Measurements from ENCODE around the gene GNLY. TPM values are rescaled to one million over a fixed set of nuclear protein-coding genes. Genes with fewer than 3 reads are reported as not detected.

Gene GNLY
- total and polyA plus RNA-seq, 2 of the 4 experiments (the other 2 are of a cell fraction) = not detected

DNA sequence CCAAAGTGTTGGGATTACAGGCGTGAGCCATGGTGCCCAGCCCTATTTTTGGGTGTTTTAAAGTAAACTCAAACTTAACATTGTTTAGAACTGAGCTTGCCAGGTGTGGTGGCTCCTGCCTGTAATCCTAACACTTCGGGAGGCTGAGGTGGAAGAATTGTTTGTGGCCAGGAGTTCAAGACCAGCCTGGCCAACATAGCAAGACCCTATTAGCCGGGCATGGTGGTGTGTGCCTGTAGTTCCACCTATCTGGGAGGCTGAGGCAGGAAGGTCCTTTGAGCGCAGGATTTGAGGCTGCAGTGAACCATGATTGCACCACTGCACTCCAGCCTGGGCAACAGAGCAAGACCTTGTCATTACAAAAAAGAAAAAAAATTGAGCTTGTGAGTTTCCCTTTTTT, 43.7 kb upstream of the GNLY start:
- ChIA-PET POLR2A (ENCODE audit: unreplicated experiment) (interaction anchor here (1.3 kb wide), 1 partner anchor 111 kb away, joined by 3 read pairs; no protein-coding TSS in a partner anchor), CTCF (interaction anchor here (1.2 to 3.9 kb wide), 3 partner anchors 9 to 78 kb away, joined by 3 to 31 read pairs (median 8); no protein-coding TSS in a partner anchor)
- Histone ChIP-seq H4K5ac (ENCODE audit: low read depth, low read length) (peak overlapping the region; percentile 87), H3K4me1 (ENCODE audit: control insufficient read depth, insufficient read depth, low read length) (peaks cover 28% of the 10 kb centered on the region), H4K91ac (ENCODE audit: insufficient read depth, low read depth, low read length) (peak overlapping the region; percentile 93), H3K9me3 (ENCODE audit: control insufficient read depth, insufficient read depth, low read length) (no peaks in the 10 kb centered on the region), H2BK20ac (ENCODE audit: low read depth, low read length) (peak overlapping the region; percentile 78), H2BK5ac (ENCODE audit: low read depth, low read length, poor library complexity, severe bottlenecking) (peak overlapping the region; percentile 87), H3K4ac (ENCODE audit: low read depth, low read length) (peak overlapping the region; percentile 95), H3K36me3 (ENCODE audit: control insufficient read depth, insufficient read depth, low read length) (peaks cover 38% of the 10 kb centered on the region), H3K27ac (ENCODE audit: insufficient read depth, low read length) (peak overlapping the region; percentile 93), H3K14ac (replicated peaks; ENCODE audit: low read depth, low read length) (peak overlapping the region; percentile 64), H3K4me3 (ENCODE audit: insufficient read depth, low read depth, low read length) (no peak overlapping the region), H3K4me2 (ENCODE audit: low read depth, low read length) (no peak overlapping the region), H3K9ac (ENCODE audit: low read depth, low read length) (no peak overlapping the region), H2AFZ (replicated peaks; ENCODE audit: low read length, poor library complexity) (no peak overlapping the region), H3K79me1 (ENCODE audit: low read depth in 1 of 2, low read length in 2 of 2) (peaks cover 8 to 19% of the 10 kb centered on the region in 2 experiments; a peak in 3 of 4 replicates), H4K8ac (ENCODE audit: low read depth in 2 of 2, low read length in 2 of 2) (peak overlapping the region; percentile 67 to 82; a peak in 3 of 4 replicates), H2BK15ac (ENCODE audit: low read depth, low read length) (peak overlapping the region; percentile 96; the same call in 2 of the 3 replicates), H3K56ac (ENCODE audit: extremely low read depth, insufficient read depth, low read length) (peak overlapping the region; percentile 10; the same call in 1 of the 2 replicates), H3K18ac (ENCODE audit: low read depth, low read length) (peak overlapping the region; percentile 95), H4K20me1 (ENCODE audit: insufficient read depth, low read length) (peaks cover 14% of the 10 kb centered on the region), H3K9me1 (ENCODE audit: insufficient read depth, low read length) (peaks cover 22% of the 10 kb centered on the region), H2BK120ac (ENCODE audit: low read depth, low read length) (peak overlapping the region; percentile 93), H3K27me3 (ENCODE audit: control insufficient read depth, insufficient read depth, low read length) (no peaks in the 10 kb centered on the region), H2AK9ac (replicated peaks; ENCODE audit: low read depth, low read length, poor library complexity) (no peak overlapping the region), H3K23ac (ENCODE audit: low read depth, low read length) (peak overlapping the region; percentile 38; the same call in 1 of the 2 replicates), H2AK5ac (ENCODE audit: low read depth, low read length) (peak overlapping the region; percentile 96)
- DNase-seq (no peak), ATAC-seq (ENCODE audit: low read depth) (no peak)
- dilution Hi-C loops (cut with HindIII; ENCODE audit: low sequenced_read_pairs, unreplicated experiment) (no loop called here), intact Hi-C loops (cut with micrococcal nuclease) (no loop called here), in situ Hi-C loops (cut with MboI; ENCODE audit: low sequenced_read_pairs) (no loop called here)
- TF ChIP-seq RFX5 (IDR thresholded peaks at IDR 0.05; ENCODE audit: low read depth, low read length) (no peak), MXI1 (IDR thresholded peaks at IDR 0.05; ENCODE audit: borderline replicate concordance, low read depth, low read length) (no peak), NFE2L2 (IDR thresholded peaks at IDR 0.05; ENCODE audit: low read depth, low read length) (no peak), POLR2A (IDR thresholded peaks at IDR 0.05; ENCODE audit: low read depth, low read length) (no peak), FOS (IDR thresholded peaks at IDR 0.05; ENCODE audit: low read depth, low read length) (no peak), SMC3 (IDR thresholded peaks at IDR 0.05; ENCODE audit: low read depth, low read length) (no peak), MAZ (IDR thresholded peaks at IDR 0.05; ENCODE audit: borderline replicate concordance, low read depth, low read length) (no peak), BHLHE40 (IDR thresholded peaks at IDR 0.05; ENCODE audit: low read depth, low read length) (no peak), CEBPB (IDR thresholded peaks at IDR 0.05; ENCODE audit: low read depth, low read length) (no peak)
- TF ChIP-seq, protein P1, sequence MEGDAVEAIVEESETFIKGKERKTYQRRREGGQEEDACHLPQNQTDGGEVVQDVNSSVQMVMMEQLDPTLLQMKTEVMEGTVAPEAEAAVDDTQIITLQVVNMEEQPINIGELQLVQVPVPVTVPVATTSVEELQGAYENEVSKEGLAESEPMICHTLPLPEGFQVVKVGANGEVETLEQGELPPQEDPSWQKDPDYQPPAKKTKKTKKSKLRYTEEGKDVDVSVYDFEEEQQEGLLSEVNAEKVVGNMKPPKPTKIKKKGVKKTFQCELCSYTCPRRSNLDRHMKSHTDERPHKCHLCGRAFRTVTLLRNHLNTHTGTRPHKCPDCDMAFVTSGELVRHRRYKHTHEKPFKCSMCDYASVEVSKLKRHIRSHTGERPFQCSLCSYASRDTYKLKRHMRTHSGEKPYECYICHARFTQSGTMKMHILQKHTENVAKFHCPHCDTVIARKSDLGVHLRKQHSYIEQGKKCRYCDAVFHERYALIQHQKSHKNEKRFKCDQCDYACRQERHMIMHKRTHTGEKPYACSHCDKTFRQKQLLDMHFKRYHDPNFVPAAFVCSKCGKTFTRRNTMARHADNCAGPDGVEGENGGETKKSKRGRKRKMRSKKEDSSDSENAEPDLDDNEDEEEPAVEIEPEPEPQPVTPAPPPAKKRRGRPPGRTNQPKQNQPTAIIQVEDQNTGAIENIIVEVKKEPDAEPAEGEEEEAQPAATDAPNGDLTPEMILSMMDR (conservative IDR thresholded peaks at IDR 0.05; ENCODE audit: low read depth, low read length) = no peak
- TF ChIP-seq, protein P2, sequence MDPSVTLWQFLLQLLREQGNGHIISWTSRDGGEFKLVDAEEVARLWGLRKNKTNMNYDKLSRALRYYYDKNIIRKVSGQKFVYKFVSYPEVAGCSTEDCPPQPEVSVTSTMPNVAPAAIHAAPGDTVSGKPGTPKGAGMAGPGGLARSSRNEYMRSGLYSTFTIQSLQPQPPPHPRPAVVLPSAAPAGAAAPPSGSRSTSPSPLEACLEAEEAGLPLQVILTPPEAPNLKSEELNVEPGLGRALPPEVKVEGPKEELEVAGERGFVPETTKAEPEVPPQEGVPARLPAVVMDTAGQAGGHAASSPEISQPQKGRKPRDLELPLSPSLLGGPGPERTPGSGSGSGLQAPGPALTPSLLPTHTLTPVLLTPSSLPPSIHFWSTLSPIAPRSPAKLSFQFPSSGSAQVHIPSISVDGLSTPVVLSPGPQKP (IDR thresholded peaks at IDR 0.05; ENCODE audit: borderline replicate concordance, low read depth, low read length) = no peak
- 100% methylated on average over 1 of the region's 4 CpGs; no CpG with 5 or more reads in 1 of the 2 experiments for WGBS, 2 experiments (ENCODE audit: extremely low coverage in 2 of 2, insufficient read length in 1 of 2)
- no TSS peak for BruUV-seq (replicated peaks)

Data from IMR-90 (cell line).